Measurements from ENCODE around the gene LAPTM5.

Gene LAPTM5

DNA sequence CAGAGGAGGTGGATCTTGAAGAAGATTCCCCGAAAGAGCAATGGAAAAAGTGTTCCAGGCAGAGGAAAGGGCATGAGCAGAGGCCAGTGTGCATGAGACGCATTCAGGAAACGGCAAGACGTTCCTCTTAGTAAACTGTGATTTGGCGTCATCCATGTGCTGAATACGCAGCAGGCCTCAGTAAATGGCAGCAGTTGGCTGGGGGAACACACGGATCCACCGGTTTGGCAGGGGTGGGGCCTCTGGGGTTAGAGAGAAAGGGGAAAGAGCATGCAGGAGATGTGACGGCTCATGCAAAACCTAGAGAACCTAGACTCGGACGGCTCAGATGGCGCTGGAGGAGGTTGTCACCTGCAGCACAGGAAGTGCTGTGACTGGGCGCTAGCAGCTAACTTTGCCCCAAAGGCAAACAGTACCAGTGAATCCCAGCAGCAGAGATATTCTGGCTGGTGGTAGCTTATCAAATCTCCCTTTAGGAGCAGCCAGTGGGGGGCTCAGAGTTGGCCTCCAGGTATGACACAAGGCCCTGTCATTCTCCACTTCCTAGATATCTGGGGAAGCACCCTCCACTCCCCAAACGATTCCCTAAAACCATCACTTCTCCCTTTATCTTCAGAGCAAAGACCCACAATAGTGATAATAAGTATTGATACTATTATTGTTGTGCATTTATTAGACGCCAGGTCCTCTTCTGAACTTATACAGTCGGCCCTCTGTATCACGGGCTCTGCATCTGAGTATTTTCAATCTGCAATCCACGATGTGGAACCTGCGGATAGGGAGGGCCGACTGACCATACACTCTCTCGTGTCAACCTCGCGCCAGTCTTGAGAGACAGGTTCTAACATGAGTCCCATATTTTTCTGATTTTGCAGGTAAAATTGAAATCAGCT lies 7.6 kb downstream of the LAPTM5 start:
- in situ Hi-C loops (cut with HindIII; ENCODE audit: low pct_ligation_motif_present, low pct_unique_long_range_greater_than_20kb, low sequenced_read_pairs): no loop called here

DNA sequence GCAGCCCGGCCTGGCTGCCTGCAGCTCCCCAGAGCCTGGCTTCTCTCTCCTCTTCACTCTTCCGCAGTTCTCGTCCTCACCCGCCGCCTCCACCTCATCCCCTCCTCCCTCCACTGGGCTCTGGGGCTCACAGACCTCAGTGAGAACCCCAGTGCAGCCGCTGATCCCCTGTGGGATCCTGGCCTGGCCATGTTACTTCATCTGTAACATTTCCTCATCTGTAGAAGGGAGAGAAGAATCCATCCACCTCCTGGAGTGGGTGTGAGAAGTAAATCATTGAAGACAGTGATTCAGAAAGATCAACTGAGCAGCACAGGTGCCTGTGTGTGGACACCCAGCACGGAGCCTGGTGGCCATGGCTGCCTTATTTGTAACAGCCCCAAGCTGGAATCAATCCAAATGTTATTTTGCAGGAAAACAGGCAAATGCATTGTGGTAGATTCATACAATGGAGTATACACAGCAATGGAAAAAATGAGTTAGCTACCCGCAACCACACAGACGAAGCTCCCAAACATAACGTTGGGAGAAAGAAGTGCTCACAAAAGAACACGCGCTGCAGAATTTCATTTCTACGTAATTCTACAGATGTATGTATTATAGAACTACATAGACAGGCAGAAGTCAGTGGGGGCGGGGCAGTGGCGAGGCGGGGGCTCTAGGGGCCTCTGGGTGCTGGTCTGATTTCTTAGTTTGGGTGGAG lies 8.7 kb downstream of the LAPTM5 start:
- DNase-seq: peak; percentile 73
- in situ Hi-C loops (cut with HindIII; ENCODE audit: low pct_ligation_motif_present, low pct_unique_long_range_greater_than_20kb, low sequenced_read_pairs): no loop called here

More for the DNA sequence above, 7.6 kb downstream of the LAPTM5 start:
- no peak for DNase-seq

GRCh38 chr1:30748098-30748698 lies 9.4 kb downstream of the LAPTM5 start:
- DNase-seq: no peak
- in situ Hi-C loops (cut with HindIII; ENCODE audit: low pct_ligation_motif_present, low pct_unique_long_range_greater_than_20kb, low sequenced_read_pairs): no loop called here

DNA sequence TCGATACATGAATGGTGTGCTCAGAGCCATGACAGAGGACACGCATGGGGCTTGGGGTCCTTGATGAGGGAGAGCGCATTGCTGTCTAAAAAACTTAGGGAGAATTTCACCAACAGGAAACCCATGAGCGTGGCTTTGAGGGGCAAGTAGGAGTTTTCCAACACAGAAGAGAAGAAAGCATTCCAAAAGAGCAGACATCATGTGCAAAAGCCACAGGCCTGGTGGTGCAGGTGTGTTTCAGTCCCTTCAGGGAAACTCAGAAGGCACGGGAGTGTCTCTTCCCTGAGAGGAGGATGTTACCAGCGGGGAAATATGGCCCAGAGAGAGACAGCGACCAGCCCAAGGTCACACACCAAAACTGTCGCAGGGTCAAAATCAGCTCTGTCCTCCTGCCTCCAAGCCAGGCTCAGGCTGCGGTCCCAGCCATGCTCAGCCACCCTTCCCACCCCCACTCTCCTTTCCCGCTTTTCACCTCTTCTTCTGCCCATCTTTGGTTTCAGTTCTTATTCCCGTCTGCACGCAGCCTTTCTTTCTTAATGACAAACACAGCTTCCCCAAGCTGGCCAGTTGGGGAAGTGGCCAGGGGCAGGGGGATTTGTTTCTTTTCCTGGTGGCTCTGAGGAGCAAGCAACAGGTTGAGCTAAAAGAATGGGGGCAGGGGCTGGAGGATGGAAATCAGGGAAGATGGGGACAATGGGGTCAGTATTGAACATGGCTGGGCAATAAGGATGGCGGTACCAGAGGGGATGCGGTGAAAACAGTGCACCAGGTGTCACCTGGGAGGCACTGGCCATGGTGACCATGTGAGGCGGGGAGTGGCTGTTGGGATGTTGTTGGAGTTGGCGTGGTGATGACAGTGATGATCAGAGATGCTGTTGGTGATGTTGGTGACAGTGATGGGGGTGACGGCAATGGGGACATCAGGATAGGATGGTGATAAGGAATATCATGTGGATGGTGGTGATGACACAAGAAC lies 10.3 kb downstream of the LAPTM5 start:
- DNase-seq: no peak
- in situ Hi-C loops (cut with HindIII; ENCODE audit: low pct_ligation_motif_present, low pct_unique_long_range_greater_than_20kb, low sequenced_read_pairs): no loop called here

GRCh38 chr1:30746212-30747032 lies 11.2 kb downstream of the LAPTM5 start:
- in situ Hi-C loops (cut with HindIII; ENCODE audit: low pct_ligation_motif_present, low pct_unique_long_range_greater_than_20kb, low sequenced_read_pairs): no loop called here

GRCh38 chr1:30745834-30746208 lies 11.8 kb downstream of the LAPTM5 start:
- DNase-seq: no peak
- in situ Hi-C loops (cut with HindIII; ENCODE audit: low pct_ligation_motif_present, low pct_unique_long_range_greater_than_20kb, low sequenced_read_pairs): no loop called here

More at GRCh38 chr1:30746212-30747032, 11.2 kb downstream of the LAPTM5 start:
- no peak for DNase-seq

DNA sequence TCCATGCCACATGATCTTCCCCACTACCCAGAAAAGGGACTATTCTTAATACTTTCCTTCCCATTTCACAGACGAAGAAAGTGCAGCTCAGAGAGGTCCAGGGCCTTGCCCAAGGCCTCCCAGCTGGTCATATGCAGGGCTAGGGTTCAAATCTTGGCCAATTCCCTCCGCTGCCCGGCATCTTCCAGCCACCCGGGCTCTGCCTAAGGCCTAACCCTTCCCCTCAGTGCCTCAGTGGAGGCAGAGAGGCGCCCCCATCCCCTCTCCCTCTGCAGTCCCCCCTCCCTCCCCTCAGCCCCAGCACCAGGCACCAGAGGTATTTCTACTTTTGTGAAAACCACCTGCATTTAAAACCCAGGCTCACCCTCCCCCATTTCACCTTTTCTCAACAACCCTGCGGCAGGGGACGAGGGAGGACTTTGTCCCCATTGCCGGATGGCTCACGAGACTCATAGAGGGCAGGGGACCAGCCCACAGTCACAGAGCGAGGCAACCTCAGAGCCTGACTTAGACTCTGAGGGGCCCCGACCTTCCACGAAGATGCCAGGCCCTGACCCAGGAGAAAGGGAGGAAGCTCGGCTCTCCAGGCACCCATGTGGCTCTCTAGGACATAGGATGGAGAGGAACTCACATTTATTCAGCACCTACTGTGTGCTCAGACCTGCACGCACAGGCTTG lies 12.3 kb downstream of the LAPTM5 start:
- in situ Hi-C loops (cut with HindIII; ENCODE audit: low pct_ligation_motif_present, low pct_unique_long_range_greater_than_20kb, low sequenced_read_pairs): no loop called here
- DNase-seq: no peak

GRCh38 chr1:30744060-30744756 lies 13.4 kb downstream of the LAPTM5 start:
- DNase-seq: no peak
- in situ Hi-C loops (cut with HindIII; ENCODE audit: low pct_ligation_motif_present, low pct_unique_long_range_greater_than_20kb, low sequenced_read_pairs): no loop called here

- DNase-seq: no peak
- in situ Hi-C loops (cut with HindIII; ENCODE audit: low pct_ligation_motif_present, low pct_unique_long_range_greater_than_20kb, low sequenced_read_pairs): no loop called here
Measured at GRCh38 chr1:30743584-30744059, 14.0 kb downstream of the LAPTM5 start.

DNA sequence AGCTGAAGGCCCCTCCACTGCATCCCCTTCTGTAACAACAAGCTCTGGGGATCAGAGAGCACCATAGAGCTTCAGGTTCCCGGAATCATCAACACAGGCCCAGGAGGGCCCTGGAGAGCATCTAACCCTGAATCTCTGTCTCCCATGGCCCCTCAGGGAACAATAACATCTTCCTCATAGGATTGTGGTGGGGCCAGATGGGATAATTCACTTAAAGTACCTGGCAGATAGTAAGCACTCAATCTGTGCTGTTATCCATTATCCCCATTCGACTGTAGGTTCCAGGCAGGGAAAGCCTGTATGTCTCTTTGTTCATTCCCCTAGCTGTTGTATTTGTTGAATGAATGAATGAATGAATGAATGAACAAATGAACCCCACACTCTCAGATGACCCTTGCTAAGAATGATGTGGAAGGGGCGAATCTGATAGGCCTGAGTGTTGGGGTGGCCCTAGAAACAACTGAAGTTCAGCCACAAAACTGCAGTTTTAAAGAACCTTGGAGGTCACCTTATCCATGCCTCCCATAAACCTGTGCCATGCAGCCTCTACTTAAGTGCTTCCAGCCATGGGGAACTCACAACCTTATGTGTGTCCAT lies 14.5 kb downstream of the LAPTM5 start:
- DNase-seq: no peak
- in situ Hi-C loops (cut with HindIII; ENCODE audit: low pct_ligation_motif_present, low pct_unique_long_range_greater_than_20kb, low sequenced_read_pairs): no loop called here

- in situ Hi-C loops (cut with HindIII; ENCODE audit: low pct_ligation_motif_present, low pct_unique_long_range_greater_than_20kb, low sequenced_read_pairs): no loop called here
- DNase-seq: no peak
Measured at GRCh38 chr1:30742300-30742962, 15.1 kb downstream of the LAPTM5 start.

- in situ Hi-C loops (cut with HindIII; ENCODE audit: low pct_ligation_motif_present, low pct_unique_long_range_greater_than_20kb, low sequenced_read_pairs): no loop called here
- peak; percentile 15 for DNase-seq
Measured at GRCh38 chr1:30741239-30741894, 16.2 kb downstream of the LAPTM5 start.

GRCh38 chr1:30740251-30741238 lies 17.0 kb downstream of the LAPTM5 start:
- in situ Hi-C loops (cut with HindIII; ENCODE audit: low pct_ligation_motif_present, low pct_unique_long_range_greater_than_20kb, low sequenced_read_pairs): no loop called here
- no peak for DNase-seq

DNA sequence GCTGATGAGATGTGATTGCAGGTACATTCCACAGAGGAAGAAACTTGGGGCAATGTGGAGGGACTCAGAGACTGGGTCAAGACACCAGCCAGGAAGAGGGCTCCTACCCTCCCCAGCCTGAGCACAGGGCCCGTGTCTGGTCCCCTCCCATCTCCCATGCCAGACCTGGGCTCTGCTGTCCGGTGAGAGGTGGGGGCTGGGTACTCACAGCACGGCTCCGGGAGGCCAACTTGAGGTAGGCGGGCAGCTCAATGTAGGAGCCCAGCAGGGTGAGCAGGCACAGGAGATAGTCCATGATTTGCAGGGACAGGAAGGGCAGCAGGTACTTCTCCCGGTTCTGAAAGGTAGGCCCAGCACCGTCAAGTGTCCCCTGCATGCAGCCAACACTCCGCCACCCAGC lies 18.0 kb downstream of the LAPTM5 start:
- no peak for DNase-seq
- in situ Hi-C loops (cut with HindIII; ENCODE audit: low pct_ligation_motif_present, low pct_unique_long_range_greater_than_20kb, low sequenced_read_pairs): no loop called here

Measured in ACHN (cell line).